A673 (cell line): ENCODE results near the gene RASIP1.

ENCODE experiments used
- EZH2 ChIP-seq: fragments of 200-600 bp; sonication (generic); IDR thresholded peaks from 2 replicates; pipeline ENCODE4 v1.6.1; 2017; ENCODE audit warnings: borderline replicate concordance, low read depth, mild to moderate bottlenecking, mixed read lengths, antibody characterized with exemption, low read length; ENCODE audit not compliant: poor library complexity, severe bottlenecking
- TF ChIP-seq, protein P1 (sequence below): fragments of 300-800, 200-600 bp; sonication (generic); conservative IDR thresholded peaks from 2 replicates; pipeline ENCODE4 v1.5.1; 2017; ENCODE audit warnings: low read depth, mild to moderate bottlenecking, antibody characterized with exemption, low read length, moderate library complexity, mixed read lengths

DNA sequence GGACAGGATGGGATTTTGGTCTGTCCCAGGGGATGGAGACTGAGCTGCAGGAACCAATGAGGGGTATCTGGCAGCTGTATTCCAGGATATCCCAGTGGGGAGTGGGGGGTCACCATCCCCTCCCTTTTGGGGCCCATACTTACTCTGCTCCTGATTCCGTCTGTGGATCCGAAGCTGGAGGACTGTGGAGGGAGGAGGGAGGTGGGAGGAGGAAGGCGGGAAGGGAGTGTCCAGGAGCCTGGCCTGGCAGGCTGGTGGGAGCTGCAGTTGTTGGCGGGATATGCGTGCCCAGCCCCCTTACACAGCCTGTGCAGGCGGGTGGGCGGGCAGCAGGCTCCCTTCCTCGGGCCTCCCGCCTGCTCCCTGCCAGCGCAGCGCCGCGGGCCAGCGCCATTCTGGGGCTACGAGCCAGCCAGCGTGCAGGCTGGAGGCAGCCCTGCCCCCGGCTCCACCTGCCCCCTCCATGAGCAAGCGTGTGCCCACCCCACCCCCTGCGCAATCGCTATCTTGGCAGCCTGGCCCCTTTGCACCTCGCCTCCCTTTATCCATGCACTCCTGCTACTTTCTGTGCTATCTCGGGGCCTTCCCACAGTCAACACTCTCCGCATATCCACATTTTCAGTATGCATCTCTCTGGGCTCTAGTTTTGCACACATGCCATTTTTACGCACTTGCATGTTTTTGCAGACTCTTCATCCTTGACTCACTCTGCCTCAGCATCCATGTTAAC is 23.7 kb downstream of the RASIP1 start:
- TF ChIP-seq, protein P1, sequence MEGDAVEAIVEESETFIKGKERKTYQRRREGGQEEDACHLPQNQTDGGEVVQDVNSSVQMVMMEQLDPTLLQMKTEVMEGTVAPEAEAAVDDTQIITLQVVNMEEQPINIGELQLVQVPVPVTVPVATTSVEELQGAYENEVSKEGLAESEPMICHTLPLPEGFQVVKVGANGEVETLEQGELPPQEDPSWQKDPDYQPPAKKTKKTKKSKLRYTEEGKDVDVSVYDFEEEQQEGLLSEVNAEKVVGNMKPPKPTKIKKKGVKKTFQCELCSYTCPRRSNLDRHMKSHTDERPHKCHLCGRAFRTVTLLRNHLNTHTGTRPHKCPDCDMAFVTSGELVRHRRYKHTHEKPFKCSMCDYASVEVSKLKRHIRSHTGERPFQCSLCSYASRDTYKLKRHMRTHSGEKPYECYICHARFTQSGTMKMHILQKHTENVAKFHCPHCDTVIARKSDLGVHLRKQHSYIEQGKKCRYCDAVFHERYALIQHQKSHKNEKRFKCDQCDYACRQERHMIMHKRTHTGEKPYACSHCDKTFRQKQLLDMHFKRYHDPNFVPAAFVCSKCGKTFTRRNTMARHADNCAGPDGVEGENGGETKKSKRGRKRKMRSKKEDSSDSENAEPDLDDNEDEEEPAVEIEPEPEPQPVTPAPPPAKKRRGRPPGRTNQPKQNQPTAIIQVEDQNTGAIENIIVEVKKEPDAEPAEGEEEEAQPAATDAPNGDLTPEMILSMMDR, result no peak
- TF ChIP-seq EZH2, result no peak
